Endodermal cell (in vitro differentiated cells): Measurements from ENCODE around the gene MARK1. TPM values are rescaled to one million over a fixed set of nuclear protein-coding genes. Genes with fewer than 3 reads are reported as not detected.

Experiments used
- DNase-seq: peaks from one replicate; pipeline ENCODE4 v3.0.0-alpha.2; 2017
- H3K27ac ChIP-seq: 2 replicates; pipeline ENCODE4 v1.5.1; 2013; ENCODE audit warnings: mild to moderate bottlenecking, low read depth, low read length, moderate library complexity
- H3K27me3 ChIP-seq: 2 replicates; pipeline ENCODE4 v1.6.1; 2013; ENCODE audit warnings: mild to moderate bottlenecking, low read length, moderate library complexity; ENCODE audit not compliant: insufficient read depth, control insufficient read depth, poor library complexity, severe bottlenecking
- H3K36me3 ChIP-seq: 2 replicates; pipeline ENCODE4 v1.7.0; 2013; ENCODE audit warnings: mild to moderate bottlenecking, low read length, moderate library complexity; ENCODE audit not compliant: control insufficient read depth, insufficient read depth
- H3K4me1 ChIP-seq: one replicate; pipeline ENCODE4 v1.7.0; 2013; ENCODE audit warnings: low read length; ENCODE audit not compliant: control insufficient read depth, insufficient read depth
- H3K4me3 ChIP-seq: 2 replicates; pipeline ENCODE4 v1.5.1; 2013; ENCODE audit warnings: mild to moderate bottlenecking, low read length, moderate library complexity
- H3K9ac ChIP-seq: 2 replicates; pipeline ENCODE4 v1.6.1; 2013; ENCODE audit warnings: mild to moderate bottlenecking, low read length, moderate library complexity; ENCODE audit not compliant: poor library complexity, severe bottlenecking; ENCODE audit errors: extremely low read depth
- H3K9me3 ChIP-seq: 2 replicates; pipeline ENCODE4 v1.6.1; 2013; ENCODE audit warnings: mild to moderate bottlenecking, low read length, moderate library complexity; ENCODE audit not compliant: control insufficient read depth
- H3K27ac Mint-ChIP-seq: 2 replicates; pipeline ENCODE4 v1.8.0; 2020; ENCODE audit warnings: mixed read lengths
- H3K27me3 Mint-ChIP-seq: 2 replicates; pipeline ENCODE4 v1.8.0; 2021; ENCODE audit warnings: mild to moderate bottlenecking, mixed read lengths; ENCODE audit not compliant: insufficient read depth
- H3K36me3 Mint-ChIP-seq: 2 replicates; pipeline ENCODE4 v1.8.0; 2020; ENCODE audit warnings: low read depth, mixed read lengths
- H3K4me1 Mint-ChIP-seq: 2 replicates; pipeline ENCODE4 v1.8.0; 2020; ENCODE audit warnings: mixed read lengths
- H3K4me3 Mint-ChIP-seq: 2 replicates; pipeline ENCODE4 v1.8.0; 2020; ENCODE audit warnings: mild to moderate bottlenecking, moderate library complexity, mixed read lengths
- H3K9me3 Mint-ChIP-seq: 2 replicates; pipeline ENCODE4 v1.8.0; 2020; ENCODE audit warnings: mild to moderate bottlenecking, mixed read lengths
- WGBS, 2 experiments: methylation state at CpG; one replicate each; pipeline versions ENCODE4 v1.1.5 to v1.1.7; 2013; ENCODE audit warnings: missing lambda C conversion rate in 2 of 2, mixed read lengths in 1 of 2; ENCODE audit not compliant: insufficient coverage in 1 of 2, insufficient read length in 1 of 2; 5-methylcytosine and 5-hydroxymethylcytosine counted together
- total RNA-seq, 2 donors: library from RNA; stranded (reverse); fragmentation: NEBNext Ultra II Directional in 1 of 2; extraction: Animal tissue kit (Norgen Biotek cat#: 25700) in 1 of 2; gene quantifications; 2 replicates in 1 of 2; 3 replicates in 1 of 2; pipeline ENCODE4 v1.2.1, GENCODE V29; 2021
- TF ChIP-seq, protein P1 (sequence below): fragments of 200-600 bp; sonication (generic); conservative IDR thresholded peaks from 2 replicates; pipeline ENCODE4 v1.5.0; 2021; ENCODE audit warnings: antibody characterized with exemption, mild to moderate bottlenecking

The MARK1 gene
- total RNA-seq, 2 donors from 2014 or later, result 8.8 to 12.6 TPM

DNA sequence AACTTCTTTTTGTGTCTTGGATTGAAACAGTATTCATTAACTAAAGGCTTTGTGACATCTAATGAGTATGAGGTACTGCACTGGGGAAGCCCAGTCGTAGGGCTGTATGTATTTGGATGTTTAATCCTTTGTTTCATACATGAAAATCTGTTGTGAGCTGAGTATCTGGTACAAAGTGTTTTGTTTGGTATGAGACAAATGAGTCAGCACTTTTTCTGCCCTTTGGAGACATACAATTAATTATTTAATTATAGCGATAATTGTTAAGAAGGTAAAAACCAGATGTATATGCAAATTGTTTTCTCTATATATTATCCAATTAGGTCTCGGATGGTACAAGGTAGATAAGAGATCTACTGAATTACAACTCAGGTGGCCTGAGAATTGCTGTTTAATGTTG is 36.3 kb downstream of the MARK1 start:
- Mint-ChIP-seq H3K27me3 (no peaks in the 10 kb centered on the region), H3K4me1 (peaks cover 16% of the 10 kb centered on the region), H3K9me3 (no peaks in the 10 kb centered on the region), H3K4me3 (no peak overlapping the region), H3K36me3 (no peaks in the 10 kb centered on the region), H3K27ac (no peak overlapping the region)
- Histone ChIP-seq H3K9me3 (no peaks in the 10 kb centered on the region), H3K4me3 (no peak overlapping the region), H3K9ac (no peak overlapping the region), H3K4me1 (peaks cover 3% of the 10 kb centered on the region), H3K36me3 (no peaks in the 10 kb centered on the region), H3K27me3 (no peaks in the 10 kb centered on the region), H3K27ac (no peak overlapping the region)
- 86% methylated on average over 2 of the region's 3 CpGs; no CpG with 5 or more reads in 1 of the 2 experiments for WGBS, 2 experiments
- no peak for DNase-seq
- TF ChIP-seq, protein P1, sequence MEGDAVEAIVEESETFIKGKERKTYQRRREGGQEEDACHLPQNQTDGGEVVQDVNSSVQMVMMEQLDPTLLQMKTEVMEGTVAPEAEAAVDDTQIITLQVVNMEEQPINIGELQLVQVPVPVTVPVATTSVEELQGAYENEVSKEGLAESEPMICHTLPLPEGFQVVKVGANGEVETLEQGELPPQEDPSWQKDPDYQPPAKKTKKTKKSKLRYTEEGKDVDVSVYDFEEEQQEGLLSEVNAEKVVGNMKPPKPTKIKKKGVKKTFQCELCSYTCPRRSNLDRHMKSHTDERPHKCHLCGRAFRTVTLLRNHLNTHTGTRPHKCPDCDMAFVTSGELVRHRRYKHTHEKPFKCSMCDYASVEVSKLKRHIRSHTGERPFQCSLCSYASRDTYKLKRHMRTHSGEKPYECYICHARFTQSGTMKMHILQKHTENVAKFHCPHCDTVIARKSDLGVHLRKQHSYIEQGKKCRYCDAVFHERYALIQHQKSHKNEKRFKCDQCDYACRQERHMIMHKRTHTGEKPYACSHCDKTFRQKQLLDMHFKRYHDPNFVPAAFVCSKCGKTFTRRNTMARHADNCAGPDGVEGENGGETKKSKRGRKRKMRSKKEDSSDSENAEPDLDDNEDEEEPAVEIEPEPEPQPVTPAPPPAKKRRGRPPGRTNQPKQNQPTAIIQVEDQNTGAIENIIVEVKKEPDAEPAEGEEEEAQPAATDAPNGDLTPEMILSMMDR, result no peak

DNA sequence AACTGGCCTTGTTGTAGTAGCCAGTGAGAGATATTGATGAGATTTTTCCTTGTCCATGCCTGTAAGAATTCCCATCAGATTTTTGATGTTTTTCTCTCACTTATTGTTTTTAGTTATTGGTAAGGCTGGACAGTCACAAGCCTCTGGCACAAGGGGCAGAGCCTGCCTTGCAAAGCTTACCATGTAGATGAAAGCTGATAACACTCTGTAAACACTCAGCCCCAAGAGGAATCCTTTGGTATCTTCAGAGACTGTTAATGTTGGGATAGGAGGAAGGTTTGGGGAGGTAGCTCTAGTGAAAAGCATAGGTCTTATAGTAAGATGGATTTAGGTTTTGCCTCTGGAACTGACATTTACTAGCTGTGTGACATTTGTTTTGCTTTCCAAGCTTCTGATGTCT is 37.7 kb downstream of the MARK1 start:
- peak overlapping the region; percentile 80 for H3K27ac Mint-ChIP-seq
- Histone ChIP-seq H3K4me3 (no peak overlapping the region), H3K4me1 (peaks cover 3% of the 10 kb centered on the region), H3K9ac (no peak overlapping the region), H3K36me3 (no peaks in the 10 kb centered on the region), H3K27me3 (no peaks in the 10 kb centered on the region), H3K9me3 (no peaks in the 10 kb centered on the region), H3K27ac (no peak overlapping the region)
- H3K27me3 Mint-ChIP-seq, result no peaks in the 10 kb centered on the region
- no peaks in the 10 kb centered on the region for H3K36me3 Mint-ChIP-seq
- H3K4me1 Mint-ChIP-seq, result peaks cover 16% of the 10 kb centered on the region
- DNase-seq, result no peak
- TF ChIP-seq, protein P1, result peak; percentile 34
- H3K9me3 Mint-ChIP-seq, result no peaks in the 10 kb centered on the region
- H3K4me3 Mint-ChIP-seq, result no peak overlapping the region

DNA sequence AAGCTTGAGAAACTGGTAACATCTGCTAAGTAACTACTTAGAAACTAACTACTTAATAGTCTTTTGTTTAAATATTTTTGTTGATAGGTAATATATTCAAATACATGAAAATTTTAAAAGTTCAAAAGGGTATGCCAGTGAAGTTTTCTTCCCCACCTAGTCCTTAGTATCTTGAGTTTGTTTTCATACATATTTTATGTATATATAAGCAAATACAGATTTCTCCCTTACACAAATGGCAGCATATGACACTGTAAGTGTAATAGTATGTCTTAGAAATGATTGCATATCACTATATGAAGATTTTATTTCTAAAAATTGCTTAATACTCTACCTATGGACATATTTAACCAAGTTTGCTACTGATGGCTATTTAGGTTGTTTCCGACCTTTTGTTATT is 38.9 kb downstream of the MARK1 start:
- H3K4me1 ChIP-seq, result peaks cover 3% of the 10 kb centered on the region
- Mint-ChIP-seq H3K27ac (no peak overlapping the region), H3K36me3 (no peaks in the 10 kb centered on the region)

More for the DNA sequence above, 38.9 kb downstream of the MARK1 start:
- Histone ChIP-seq H3K27ac (no peak overlapping the region), H3K4me3 (no peak overlapping the region), H3K9ac (no peak overlapping the region), H3K36me3 (no peaks in the 10 kb centered on the region), H3K9me3 (no peaks in the 10 kb centered on the region), H3K27me3 (no peaks in the 10 kb centered on the region)
- Mint-ChIP-seq H3K9me3 (peaks cover 2% of the 10 kb centered on the region), H3K4me3 (no peak overlapping the region), H3K27me3 (no peaks in the 10 kb centered on the region), H3K4me1 (peaks cover 16% of the 10 kb centered on the region)
- no peak for DNase-seq
- WGBS, 2 experiments, result 93% methylated on average over 1 of the region's 1 CpG; no CpG with 5 or more reads in 1 of the 2 experiments
- TF ChIP-seq, protein P1, result no peak
